B cell (primary cell): ENCODE results near the gene RBP2.
"Not testable (repeated sequence)": the region's sequence is repeated elsewhere in the genome, so short reads cannot be mapped to it uniquely, and the experiment has no call there.

Source experiments
- EZH2 ChIP-seq: IDR thresholded peaks from 2 replicates; pipeline ENCODE4 v1.6.1; 2012; ENCODE audit warnings: borderline replicate concordance, low read depth, mild to moderate bottlenecking, moderate library complexity, low read length; ENCODE audit not compliant: insufficient read depth, poor library complexity, severe bottlenecking
- TF ChIP-seq, protein P1 (sequence below): fragments of 200-600 bp; IDR thresholded peaks from one replicate; pipeline ENCODE4 v1.8.0; 2022; ENCODE audit warnings: antibody characterized with exemption, mild to moderate bottlenecking

- TF ChIP-seq, protein P1, sequence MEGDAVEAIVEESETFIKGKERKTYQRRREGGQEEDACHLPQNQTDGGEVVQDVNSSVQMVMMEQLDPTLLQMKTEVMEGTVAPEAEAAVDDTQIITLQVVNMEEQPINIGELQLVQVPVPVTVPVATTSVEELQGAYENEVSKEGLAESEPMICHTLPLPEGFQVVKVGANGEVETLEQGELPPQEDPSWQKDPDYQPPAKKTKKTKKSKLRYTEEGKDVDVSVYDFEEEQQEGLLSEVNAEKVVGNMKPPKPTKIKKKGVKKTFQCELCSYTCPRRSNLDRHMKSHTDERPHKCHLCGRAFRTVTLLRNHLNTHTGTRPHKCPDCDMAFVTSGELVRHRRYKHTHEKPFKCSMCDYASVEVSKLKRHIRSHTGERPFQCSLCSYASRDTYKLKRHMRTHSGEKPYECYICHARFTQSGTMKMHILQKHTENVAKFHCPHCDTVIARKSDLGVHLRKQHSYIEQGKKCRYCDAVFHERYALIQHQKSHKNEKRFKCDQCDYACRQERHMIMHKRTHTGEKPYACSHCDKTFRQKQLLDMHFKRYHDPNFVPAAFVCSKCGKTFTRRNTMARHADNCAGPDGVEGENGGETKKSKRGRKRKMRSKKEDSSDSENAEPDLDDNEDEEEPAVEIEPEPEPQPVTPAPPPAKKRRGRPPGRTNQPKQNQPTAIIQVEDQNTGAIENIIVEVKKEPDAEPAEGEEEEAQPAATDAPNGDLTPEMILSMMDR = not testable (repeated sequence)
- not testable (repeated sequence) for TF ChIP-seq EZH2
Observed at GRCh38 chr3:139412891-139413290, 63.4 kb downstream of the RBP2 start.
